Thyroid gland (tissue), 4 donors: ENCODE measurements around the gene CCDC154. TPM values are rescaled to one million over a fixed set of nuclear protein-coding genes. Genes with fewer than 3 reads are reported as not detected.

Experiments
- DNase-seq, 2 donors: peaks; one replicate each; pipeline ENCODE4 v3.0.0-alpha.2; 2019
- H3K27ac ChIP-seq, 3 donors: fragments of 200-600 bp; sonication (generic); 1 replicate in 2 of 3; 2 replicates in 1 of 3; pipeline ENCODE4 v1.5.1; 2016 to 2019; ENCODE audit warnings: mild to moderate bottlenecking in 1 of 3, moderate library complexity in 1 of 3
- H3K27me3 ChIP-seq: fragments of 200-600 bp; sonication (generic); one replicate; pipeline ENCODE4 v1.5.1; 2019
- H3K36me3 ChIP-seq, 2 donors: fragments of 200-600 bp; sonication (generic); one replicate each; pipeline ENCODE4 v1.5.1; 2016 to 2019
- H3K4me1 ChIP-seq, 2 donors: fragments of 200-600 bp; sonication (generic); one replicate each; pipeline ENCODE4 v1.5.1; 2017 to 2019
- H3K4me3 ChIP-seq, 3 donors: fragments of 200-600 bp; sonication (generic); replicated peaks in 1 of 3; 1 replicate in 2 of 3; 2 replicates in 1 of 3; pipeline ENCODE4 v1.5.1; 2016; ENCODE audit warnings: mild to moderate bottlenecking in 1 of 3
- H3K9me3 ChIP-seq: fragments of 200-600 bp; sonication (generic); one replicate; pipeline ENCODE4 v1.5.1; 2017
- POLR2A ChIP-seq, 2 donors: fragments of 450-650 bp; IDR thresholded peaks; one replicate each; pipeline ENCODE4 v1.6.1; 2017; ENCODE audit warnings: antibody characterized with exemption in 2 of 2, mild to moderate bottlenecking in 2 of 2, moderate library complexity in 1 of 2
- WGBS, 2 donors: methylation state at CpG; one replicate each; pipeline ENCODE4 v1.1.5; 2017; 5-methylcytosine and 5-hydroxymethylcytosine counted together
- intact Hi-C: fragments of 100-400 bp; cut with DNase I; formaldehyde crosslinking; loops from one replicate; pipeline ENCODE4 v1.15.1; 2023
- total RNA-seq, 4 donors: library from RNA; depleted of rRNA; stranded (reverse); fragments of >200 nt; gene quantifications; one replicate each; pipeline ENCODE4 v1.2.3, GENCODE V29; 2016
- TF ChIP-seq, protein P1 (sequence below), 6 experiments: fragments of 200-600 bp in 3 of 6; fragments of 450-650 bp in 3 of 6; sonication (generic) in 3 of 6; IDR thresholded peaks; one replicate each; pipeline ENCODE4 v1.5.1; 2016 to 2019; ENCODE audit warnings: antibody characterized with exemption in 6 of 6, mild to moderate bottlenecking in 2 of 6, inconsistent platforms in 1 of 6, moderate library complexity in 1 of 6

The CCDC154 gene
- total RNA-seq, 4 donors from 2014 or later = 0.27 to 1.6 (median 0.99) TPM

DNA sequence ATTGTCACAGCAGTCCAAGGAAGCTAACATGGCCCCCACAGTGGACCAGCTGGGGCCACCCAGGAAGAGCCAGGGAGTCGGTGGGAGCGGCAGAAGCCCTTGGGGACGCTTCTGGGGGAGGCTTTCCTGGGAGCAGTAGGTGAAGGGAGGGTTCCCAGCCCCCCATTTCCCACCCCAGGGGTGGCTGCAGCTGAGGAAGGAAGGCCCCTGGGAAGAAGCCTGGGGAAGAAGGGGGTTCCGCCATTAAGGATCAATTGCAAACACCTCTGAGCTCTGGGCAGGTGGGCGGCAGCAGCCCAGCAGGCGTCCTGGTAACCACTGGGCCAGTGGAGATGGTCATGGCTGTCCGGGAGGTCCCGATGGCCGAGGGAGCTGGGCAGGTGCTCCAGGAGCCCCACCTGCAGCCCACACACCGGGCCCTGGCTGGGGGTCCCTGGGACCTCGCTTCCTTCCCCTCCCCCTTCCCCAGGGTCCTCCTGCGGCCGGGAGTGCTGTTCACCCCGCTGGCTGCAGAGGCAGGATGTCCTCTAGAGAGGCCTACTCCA is 14.1 kb downstream of the CCDC154 start:
- Histone ChIP-seq H3K4me1 (peaks cover 16 to 28% of the 10 kb centered on the region in 2 donors), H3K9me3 (no peaks in the 10 kb centered on the region), H3K4me3 (no peak overlapping the region), H3K27ac (peak overlapping the region in 1 of 3 donors; percentile 49), H3K36me3 (no peaks in the 10 kb centered on the region), H3K27me3 (no peaks in the 10 kb centered on the region)
- no peak for DNase-seq
- intact Hi-C loops = no loop called here
- TF ChIP-seq, protein P1, sequence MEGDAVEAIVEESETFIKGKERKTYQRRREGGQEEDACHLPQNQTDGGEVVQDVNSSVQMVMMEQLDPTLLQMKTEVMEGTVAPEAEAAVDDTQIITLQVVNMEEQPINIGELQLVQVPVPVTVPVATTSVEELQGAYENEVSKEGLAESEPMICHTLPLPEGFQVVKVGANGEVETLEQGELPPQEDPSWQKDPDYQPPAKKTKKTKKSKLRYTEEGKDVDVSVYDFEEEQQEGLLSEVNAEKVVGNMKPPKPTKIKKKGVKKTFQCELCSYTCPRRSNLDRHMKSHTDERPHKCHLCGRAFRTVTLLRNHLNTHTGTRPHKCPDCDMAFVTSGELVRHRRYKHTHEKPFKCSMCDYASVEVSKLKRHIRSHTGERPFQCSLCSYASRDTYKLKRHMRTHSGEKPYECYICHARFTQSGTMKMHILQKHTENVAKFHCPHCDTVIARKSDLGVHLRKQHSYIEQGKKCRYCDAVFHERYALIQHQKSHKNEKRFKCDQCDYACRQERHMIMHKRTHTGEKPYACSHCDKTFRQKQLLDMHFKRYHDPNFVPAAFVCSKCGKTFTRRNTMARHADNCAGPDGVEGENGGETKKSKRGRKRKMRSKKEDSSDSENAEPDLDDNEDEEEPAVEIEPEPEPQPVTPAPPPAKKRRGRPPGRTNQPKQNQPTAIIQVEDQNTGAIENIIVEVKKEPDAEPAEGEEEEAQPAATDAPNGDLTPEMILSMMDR (IDR thresholded peaks at IDR 0.05) = no peak
- no peak for TF ChIP-seq POLR2A (IDR thresholded peaks at IDR 0.05)
- 44 to 74% methylated on average over 6 to 8 of the region's 14 CpGs for WGBS, 2 donors

DNA sequence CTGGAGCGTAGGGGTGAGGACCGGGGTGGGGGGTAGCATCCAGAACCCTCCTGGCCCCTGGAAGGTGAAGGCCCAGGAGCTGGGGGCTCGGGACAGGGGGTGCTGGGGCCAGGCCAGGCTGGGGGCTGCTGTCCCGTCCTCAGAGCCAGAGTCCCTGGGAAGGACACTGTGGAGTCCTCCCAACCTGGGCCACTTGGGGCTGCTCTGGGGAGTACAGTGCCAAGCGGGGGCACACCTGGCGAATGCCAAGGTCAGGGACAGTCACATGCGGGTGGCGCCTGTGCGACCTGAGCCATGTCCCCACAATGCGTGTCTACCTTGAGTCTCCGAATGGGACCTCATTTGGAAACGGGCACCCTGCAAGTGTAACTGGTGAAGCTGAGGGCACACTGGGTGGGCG is 14.7 kb downstream of the CCDC154 start:
- intact Hi-C loops = no loop called here
- Histone ChIP-seq H3K27ac (no peak overlapping the region), H3K4me1 (peaks cover 16 to 28% of the 10 kb centered on the region in 2 donors), H3K27me3 (no peaks in the 10 kb centered on the region), H3K36me3 (no peaks in the 10 kb centered on the region), H3K9me3 (no peaks in the 10 kb centered on the region), H3K4me3 (no peak overlapping the region)
- DNase-seq = no peak
- TF ChIP-seq, protein P1 (IDR thresholded peaks at IDR 0.05) = no peak
- no peak for TF ChIP-seq POLR2A (IDR thresholded peaks at IDR 0.05)
- WGBS, 2 donors = 88 to 100% methylated on average over 11 to 12 of the region's 13 CpGs

DNA sequence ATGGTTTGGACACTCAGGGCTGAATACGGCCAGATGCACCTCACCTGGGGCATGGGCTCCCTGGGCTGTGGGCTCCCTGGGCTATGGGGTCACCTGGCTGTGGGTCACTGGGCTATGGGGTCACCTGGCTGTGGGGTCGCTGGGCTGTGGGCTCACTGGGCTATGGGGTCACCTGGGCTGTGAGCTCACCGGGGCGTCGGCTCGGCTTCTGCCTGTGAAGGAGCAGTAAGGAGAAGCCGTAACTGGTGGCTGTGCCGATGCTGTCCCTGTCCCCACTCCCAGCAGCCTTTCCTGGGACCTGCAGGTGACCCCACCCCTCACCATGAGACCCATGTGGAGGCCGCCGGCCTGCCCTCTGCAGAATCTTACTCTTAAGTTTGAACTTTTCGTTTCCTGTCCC is 15.3 kb downstream of the CCDC154 start:
- Histone ChIP-seq H3K9me3 (no peaks in the 10 kb centered on the region), H3K36me3 (no peaks in the 10 kb centered on the region), H3K4me1 (peaks cover 16 to 28% of the 10 kb centered on the region in 2 donors), H3K4me3 (no peak overlapping the region), H3K27me3 (no peaks in the 10 kb centered on the region), H3K27ac (no peak overlapping the region)
- no peak for TF ChIP-seq POLR2A (IDR thresholded peaks at IDR 0.05)
- TF ChIP-seq, protein P1 (IDR thresholded peaks at IDR 0.05) = no peak
- WGBS, 2 donors = 84 to 88% methylated on average over 5 to 10 of the region's 11 CpGs
- intact Hi-C loops = no loop called here
- DNase-seq = no peak

DNA sequence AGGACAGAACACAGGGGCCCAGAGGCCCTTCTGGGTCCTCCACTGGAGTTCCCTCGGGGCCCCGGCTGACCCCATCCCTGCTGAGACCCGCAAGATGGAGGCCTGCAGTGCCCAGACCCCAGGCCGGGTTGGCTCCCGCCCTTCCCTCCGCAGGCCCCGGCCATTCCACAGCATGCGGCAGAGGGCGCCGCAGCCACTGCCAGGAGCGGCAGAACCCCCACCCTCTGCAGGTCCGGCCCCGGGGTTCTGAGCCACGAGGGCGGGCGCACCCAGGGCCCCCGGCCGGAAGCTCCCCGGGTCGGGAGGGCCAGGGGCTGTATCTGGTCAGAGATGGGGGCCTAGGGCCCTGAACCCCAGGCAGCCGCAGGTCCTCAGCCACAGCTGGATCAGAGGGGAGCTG is 15.8 kb downstream of the CCDC154 start:
- no peaks in the 10 kb centered on the region for H3K36me3 ChIP-seq
- no peak for TF ChIP-seq POLR2A (IDR thresholded peaks at IDR 0.05)
- TF ChIP-seq, protein P1 (IDR thresholded peaks at IDR 0.05) = no peak
- no peaks in the 10 kb centered on the region for H3K27me3 ChIP-seq
- intact Hi-C loops = no loop called here
- no peak overlapping the region for H3K4me3 ChIP-seq
- H3K9me3 ChIP-seq = no peaks in the 10 kb centered on the region
- whole genome bisulfite sequencing, 2 donors = 86% methylated on average over 2 of the region's 21 CpGs; no CpG with 5 or more reads in 1 of the 2 donors
- H3K27ac ChIP-seq = no peak overlapping the region
- DNase-seq = no peak
- peaks cover 16 to 28% of the 10 kb centered on the region in 2 donors for H3K4me1 ChIP-seq

DNA sequence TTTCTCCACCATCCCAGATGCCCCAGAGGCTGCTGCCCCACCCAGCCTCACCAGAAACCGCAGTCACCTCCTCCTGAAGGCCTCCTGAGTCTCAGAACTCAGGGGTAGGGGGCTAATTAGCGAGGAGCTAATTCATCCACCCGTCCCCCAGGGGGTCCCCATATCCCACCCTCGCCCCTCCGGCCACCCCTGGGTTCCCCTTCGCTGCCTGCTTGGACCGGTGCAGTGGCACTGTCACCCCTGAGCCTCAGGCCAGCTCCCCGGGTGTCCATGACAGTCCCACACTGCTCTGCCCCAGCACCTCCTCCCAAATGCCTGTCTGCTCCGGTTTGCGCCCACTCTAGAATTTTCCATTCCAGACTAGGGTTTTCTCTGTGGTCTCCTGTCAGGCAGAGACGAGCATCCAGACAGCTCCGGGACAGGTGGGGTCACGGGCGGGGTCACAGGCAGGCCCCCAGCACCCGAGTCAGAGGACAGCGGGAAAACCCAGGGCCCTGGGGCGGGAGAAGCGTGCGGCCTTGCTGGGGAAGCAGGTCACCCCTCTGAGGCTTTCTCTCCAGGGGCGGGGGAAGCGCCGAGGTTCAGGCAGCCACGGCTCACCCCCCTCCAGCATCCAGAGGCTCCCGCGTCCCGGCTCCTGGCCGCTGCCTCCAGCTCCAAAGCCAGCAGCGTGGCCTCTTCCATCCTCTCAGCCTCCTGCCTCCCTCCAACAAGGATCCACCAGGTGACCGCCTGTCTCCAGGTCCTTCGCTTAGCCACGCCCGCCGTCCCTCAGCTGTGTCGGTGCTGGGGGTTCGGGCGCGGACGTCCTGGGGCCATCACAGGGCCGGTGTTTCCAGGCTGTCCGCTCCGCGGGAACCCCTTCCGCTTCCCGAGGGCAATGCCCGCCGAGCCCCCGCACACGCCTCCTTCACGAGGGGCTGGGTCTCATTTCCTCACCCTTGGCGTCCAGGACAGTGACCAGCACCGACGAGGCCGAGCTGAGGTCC is 16.6 kb downstream of the CCDC154 start:
- no peak for DNase-seq
- no peak for TF ChIP-seq POLR2A (IDR thresholded peaks at IDR 0.05)
- TF ChIP-seq, protein P1 (IDR thresholded peaks at IDR 0.05) = no peak
- Histone ChIP-seq H3K27me3 (no peaks in the 10 kb centered on the region), H3K4me3 (no peak overlapping the region), H3K4me1 (peaks cover 16 to 28% of the 10 kb centered on the region in 2 donors), H3K27ac (no peak overlapping the region), H3K9me3 (no peaks in the 10 kb centered on the region), H3K36me3 (no peaks in the 10 kb centered on the region)
- 87 to 89% methylated on average over 41 to 43 of the region's 53 CpGs for WGBS, 2 donors
- intact Hi-C loops = no loop called here
